Fibroblast of lung (primary cell): ENCODE measurements around the gene JAZF1. TPM values are rescaled to one million over a fixed set of nuclear protein-coding genes. Genes with fewer than 3 reads are reported as not detected.
A peak's percentile ranks its signal among the peaks of the same experiment; 100 is the strongest.

Source experiments
- DNase-seq, 2 donors: peaks; one replicate each; pipeline versions ENCODE4 v3.0.0 to v3.0.0-alpha.2; 2010; ENCODE audit warnings: low read depth in 2 of 2
- H2AFZ ChIP-seq: 2 replicates; pipeline ENCODE4 v1.5.1; 2012; ENCODE audit warnings: low read length, control low read depth, inconsistent platforms
- H3K27ac ChIP-seq: 2 replicates; pipeline ENCODE4 v1.5.1; 2011; ENCODE audit warnings: low read length, control low read depth; ENCODE audit not compliant: insufficient read depth
- H3K27me3 ChIP-seq: 2 replicates; pipeline ENCODE4 v1.5.1; 2011; ENCODE audit warnings: mild to moderate bottlenecking, low read length; ENCODE audit not compliant: control insufficient read depth, insufficient read depth
- H3K36me3 ChIP-seq: 2 replicates; pipeline ENCODE4 v1.5.1; 2011; ENCODE audit warnings: low read length; ENCODE audit not compliant: control insufficient read depth, insufficient read depth
- H3K4me1 ChIP-seq: 2 replicates; pipeline ENCODE4 v1.5.1; 2011; ENCODE audit warnings: low read length; ENCODE audit not compliant: control insufficient read depth, insufficient read depth; ENCODE audit errors: extremely low read depth
- H3K4me2 ChIP-seq: 2 replicates; pipeline ENCODE4 v1.5.1; 2011; ENCODE audit warnings: low read length, control low read depth; ENCODE audit not compliant: insufficient read depth; ENCODE audit errors: extremely low read depth
- H3K4me3 ChIP-seq, 4 experiments: fragments of 200-600 bp in 1 of 4; sonication (generic) in 1 of 4; replicated peaks in 1 of 4; 2 replicates each; pipeline ENCODE4 v1.5.1; 2011 to 2016; ENCODE audit warnings: low read length in 4 of 4, low read depth in 3 of 4, mild to moderate bottlenecking in 3 of 4, control low read depth in 2 of 4, inconsistent platforms in 1 of 4, mixed read lengths in 1 of 4; ENCODE audit not compliant: insufficient read depth in 1 of 4; ENCODE audit errors: control extremely low read depth in 1 of 4
- H3K79me2 ChIP-seq: 2 replicates; pipeline ENCODE4 v1.5.1; 2012; ENCODE audit warnings: mild to moderate bottlenecking, low read length, inconsistent platforms; ENCODE audit not compliant: control insufficient read depth, insufficient read depth
- H3K9ac ChIP-seq: 2 replicates; pipeline ENCODE4 v1.5.1; 2011; ENCODE audit warnings: mild to moderate bottlenecking, low read length, control low read depth; ENCODE audit not compliant: insufficient read depth
- H3K9me3 ChIP-seq: 2 replicates; pipeline ENCODE4 v1.5.1; 2012; ENCODE audit warnings: low read depth, low read length; ENCODE audit not compliant: control insufficient read depth, insufficient read depth
- H4K20me1 ChIP-seq: 2 replicates; pipeline ENCODE4 v1.5.1; 2011; ENCODE audit warnings: low read length; ENCODE audit not compliant: control insufficient read depth, insufficient read depth; ENCODE audit errors: extremely low read depth
- EZH2 ChIP-seq: IDR thresholded peaks from 2 replicates; pipeline ENCODE4 v1.5.1; 2012; ENCODE audit warnings: low read length, control low read depth, mild to moderate bottlenecking; ENCODE audit errors: missing control alignments
- polyA plus RNA-seq, 2 donors: library from polyadenylated mRNA; depleted of rRNA in 1 of 2; stranded (reverse) in 1 of 2; unstranded in 1 of 2; fragments of >200 nt; gene quantifications; 2 replicates each; pipeline ENCODE4 v1.2.1, GENCODE V29; 2011 to 2012; ENCODE audit warnings: missing spikeins in 1 of 2
- total RNA-seq: library from RNA; depleted of rRNA; stranded (reverse); fragments of >200 nt; gene quantifications from 2 replicates; pipeline ENCODE4 v1.2.1, GENCODE V29; 2014
- TF ChIP-seq, protein P1 (sequence below), 2 donors: IDR thresholded peaks in 1 of 2; conservative IDR thresholded peaks in 1 of 2; 1 replicate in 1 of 2; 2 replicates in 1 of 2; pipeline ENCODE4 v1.5.1; 2011 to 2012; ENCODE audit warnings: low read length in 2 of 2, control low read depth in 1 of 2, inconsistent platforms in 1 of 2, low read depth in 1 of 2, mild to moderate bottlenecking in 1 of 2

Gene JAZF1
- total and polyA plus RNA-seq, 2 donors (not counting 1 experiment from before 2014, with no cell fraction given) = 9.1 to 9.3 TPM

DNA sequence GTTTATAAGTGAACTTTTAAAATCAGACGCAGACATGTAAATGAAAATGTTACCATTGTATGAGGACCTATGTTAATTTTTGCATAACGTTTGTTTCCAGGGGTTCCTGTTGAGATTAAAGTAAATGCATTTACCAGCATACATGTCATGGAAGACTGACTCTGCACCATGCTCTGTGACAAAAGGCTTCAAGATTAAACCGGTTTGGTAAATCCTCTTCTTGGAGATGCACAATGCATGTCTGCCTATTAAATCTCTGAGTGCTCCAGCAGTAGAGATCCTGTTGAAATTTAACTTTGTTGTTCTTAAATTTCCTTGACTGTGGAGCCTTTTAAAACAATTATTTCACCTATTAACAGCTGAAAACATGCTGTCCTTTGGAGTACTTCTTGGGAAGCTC is 36.5 kb upstream of the JAZF1 start:
- no peaks in the 10 kb centered on the region for H3K4me1 ChIP-seq
- no peak for DNase-seq
- peaks cover 5% of the 10 kb centered on the region for H3K27me3 ChIP-seq
- no peak overlapping the region for H3K4me2 ChIP-seq
- no peaks in the 10 kb centered on the region for H3K36me3 ChIP-seq
- H3K27ac ChIP-seq = no peak overlapping the region
- H2AFZ ChIP-seq = no peak overlapping the region
- no peak overlapping the region for H3K4me3 ChIP-seq
- H3K9ac ChIP-seq = no peak overlapping the region
- no peaks in the 10 kb centered on the region for H3K79me2 ChIP-seq
- TF ChIP-seq, protein P1, sequence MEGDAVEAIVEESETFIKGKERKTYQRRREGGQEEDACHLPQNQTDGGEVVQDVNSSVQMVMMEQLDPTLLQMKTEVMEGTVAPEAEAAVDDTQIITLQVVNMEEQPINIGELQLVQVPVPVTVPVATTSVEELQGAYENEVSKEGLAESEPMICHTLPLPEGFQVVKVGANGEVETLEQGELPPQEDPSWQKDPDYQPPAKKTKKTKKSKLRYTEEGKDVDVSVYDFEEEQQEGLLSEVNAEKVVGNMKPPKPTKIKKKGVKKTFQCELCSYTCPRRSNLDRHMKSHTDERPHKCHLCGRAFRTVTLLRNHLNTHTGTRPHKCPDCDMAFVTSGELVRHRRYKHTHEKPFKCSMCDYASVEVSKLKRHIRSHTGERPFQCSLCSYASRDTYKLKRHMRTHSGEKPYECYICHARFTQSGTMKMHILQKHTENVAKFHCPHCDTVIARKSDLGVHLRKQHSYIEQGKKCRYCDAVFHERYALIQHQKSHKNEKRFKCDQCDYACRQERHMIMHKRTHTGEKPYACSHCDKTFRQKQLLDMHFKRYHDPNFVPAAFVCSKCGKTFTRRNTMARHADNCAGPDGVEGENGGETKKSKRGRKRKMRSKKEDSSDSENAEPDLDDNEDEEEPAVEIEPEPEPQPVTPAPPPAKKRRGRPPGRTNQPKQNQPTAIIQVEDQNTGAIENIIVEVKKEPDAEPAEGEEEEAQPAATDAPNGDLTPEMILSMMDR (conservative IDR thresholded peaks at IDR 0.05 in 1 of 2, IDR thresholded peaks at IDR 0.05 in 1 of 2; ENCODE audit: low read depth in 1 of 2, low read length in 2 of 2) = no peak
- TF ChIP-seq EZH2 = no peak
- no peaks in the 10 kb centered on the region for H3K9me3 ChIP-seq
- no peaks in the 10 kb centered on the region for H4K20me1 ChIP-seq

DNA sequence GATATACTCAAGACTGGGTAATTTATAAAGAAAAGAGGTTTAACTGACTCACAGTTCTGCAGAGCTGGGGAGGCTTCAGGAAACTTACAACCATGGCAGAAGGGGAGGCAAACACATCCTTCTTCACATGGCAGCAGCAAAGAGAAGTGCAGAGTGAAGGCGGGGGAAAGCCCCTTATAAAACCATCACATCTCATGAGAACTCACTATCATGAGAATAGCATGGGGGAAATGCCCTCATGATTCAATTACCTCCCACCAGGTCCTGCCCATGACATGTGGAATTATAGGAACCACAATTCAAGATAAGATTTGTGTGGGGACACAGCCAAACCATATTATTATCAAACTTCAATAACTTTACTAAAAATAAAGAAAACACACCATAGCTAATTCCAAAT is 30.4 kb upstream of the JAZF1 start:
- Histone ChIP-seq H3K36me3 (no peaks in the 10 kb centered on the region), H3K9me3 (no peaks in the 10 kb centered on the region), H3K79me2 (no peaks in the 10 kb centered on the region), H4K20me1 (no peaks in the 10 kb centered on the region), H3K4me1 (no peaks in the 10 kb centered on the region), H3K4me3 (no peak overlapping the region), H3K9ac (no peak overlapping the region), H3K27ac (no peak overlapping the region), H3K4me2 (no peak overlapping the region), H3K27me3 (no peaks in the 10 kb centered on the region), H2AFZ (no peak overlapping the region)
- peak in 1 of 2 donors; percentile 23 for DNase-seq
- TF ChIP-seq, protein P1 (conservative IDR thresholded peaks at IDR 0.05 in 1 of 2, IDR thresholded peaks at IDR 0.05 in 1 of 2; ENCODE audit: low read depth in 1 of 2, low read length in 2 of 2) = no peak
- no peak for TF ChIP-seq EZH2

DNA sequence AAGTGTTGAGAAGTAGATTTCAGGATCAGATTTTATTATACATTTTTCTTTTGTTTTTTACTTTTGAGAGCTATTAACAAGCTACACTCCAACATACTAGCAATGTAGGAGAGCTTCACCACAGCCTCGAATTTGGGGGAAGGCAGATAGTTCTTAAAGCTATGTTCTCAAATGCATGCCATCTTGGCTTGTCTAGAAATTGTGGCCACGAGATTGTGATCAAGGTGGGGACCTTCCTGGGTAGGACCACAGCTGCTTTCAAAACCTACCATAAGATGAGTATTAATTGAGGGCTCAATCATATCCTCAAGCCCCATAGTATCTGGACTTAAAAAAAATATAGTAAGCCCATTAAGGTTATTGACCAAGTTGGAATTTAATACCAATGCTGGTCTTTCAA is 27.9 kb upstream of the JAZF1 start:
- no peak overlapping the region for H3K27ac ChIP-seq
- TF ChIP-seq, protein P1 (conservative IDR thresholded peaks at IDR 0.05 in 1 of 2, IDR thresholded peaks at IDR 0.05 in 1 of 2; ENCODE audit: low read depth in 1 of 2, low read length in 2 of 2) = no peak
- TF ChIP-seq EZH2 = no peak
- H2AFZ ChIP-seq = no peak overlapping the region
- no peaks in the 10 kb centered on the region for H4K20me1 ChIP-seq
- H3K9ac ChIP-seq = no peak overlapping the region
- no peaks in the 10 kb centered on the region for H3K27me3 ChIP-seq
- no peaks in the 10 kb centered on the region for H3K79me2 ChIP-seq
- DNase-seq = no peak
- no peak overlapping the region for H3K4me3 ChIP-seq
- no peaks in the 10 kb centered on the region for H3K36me3 ChIP-seq
- no peaks in the 10 kb centered on the region for H3K9me3 ChIP-seq
- no peak overlapping the region for H3K4me2 ChIP-seq
- no peaks in the 10 kb centered on the region for H3K4me1 ChIP-seq
